ENCODE measurements around the gene CFAP161. TPM values are rescaled to one million over a fixed set of nuclear protein-coding genes. Genes with fewer than 3 reads are reported as not detected.

Gene CFAP161
- total and polyA plus RNA-seq, 2 of the 13 experiments (the other 11 are each of a cell fraction or from before 2014, with no cell fraction given): not detected

DNA sequence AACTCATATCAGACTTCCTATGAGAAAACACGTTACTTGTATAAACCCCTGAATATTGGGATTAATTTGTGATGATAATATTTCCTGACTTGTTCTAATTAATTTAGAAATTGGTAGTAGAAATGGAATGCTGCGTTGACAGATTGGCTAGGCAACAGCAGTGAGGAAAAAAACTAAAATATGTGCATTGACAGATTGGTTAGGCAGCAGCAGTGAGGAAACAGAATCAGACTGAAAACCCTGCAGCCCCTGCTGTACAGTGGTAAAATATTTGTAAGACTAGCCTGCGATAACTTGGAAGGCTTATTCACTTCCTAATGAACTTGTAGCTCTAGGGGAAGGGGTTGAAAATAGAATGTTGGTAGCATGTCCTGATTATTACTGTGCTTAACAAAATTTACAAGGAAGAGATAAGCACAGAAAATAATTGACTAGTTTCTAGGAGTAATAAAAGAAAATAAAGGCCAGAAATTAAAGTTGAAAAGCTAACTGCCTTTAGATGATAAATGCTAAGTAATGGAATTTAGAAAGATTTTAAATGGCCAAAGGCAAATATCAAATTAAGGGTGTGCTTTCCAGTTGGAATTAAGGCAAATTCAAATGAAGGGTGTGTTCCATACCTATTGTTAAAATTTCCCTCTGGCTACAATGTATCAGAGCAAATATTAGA, 32.7 kb downstream of the CFAP161 start:
- ChIA-PET POLR2A (no interaction called here), CTCF (ENCODE audit: low intra/inter-chr PET ratio, low total read pairs) (no interaction called here)
- H3K4me3 ChIP-seq (replicated peaks in 1 of 3; ENCODE audit: insufficient read depth in 1 of 3, low read depth in 2 of 3, low read length in 3 of 3): no peak overlapping the region
- intact Hi-C loops (cut with micrococcal nuclease; ENCODE audit: unreplicated experiment): no loop called here
- in situ Hi-C loops (cut with HindIII; ENCODE audit: extremely low pct_ligation_motif_present, low pct_unique_long_range_greater_than_20kb): no loop called here
- H2AFZ ChIP-seq (ENCODE audit: low read length): no peak overlapping the region
- H3K79me2 ChIP-seq (ENCODE audit: insufficient read depth, low read length): no peaks in the 10 kb centered on the region
- no peaks in the 10 kb centered on the region for H3K4me1 ChIP-seq (ENCODE audit: insufficient read depth, low read length)
- BruUV-seq (replicated peaks): no TSS peak
- no peaks in the 10 kb centered on the region for H3K9me3 ChIP-seq (ENCODE audit: low read length)
- peaks cover 0 to 6% of the 10 kb centered on the region in 2 experiments; a peak in 2 of 5 replicates for H3K27me3 ChIP-seq (ENCODE audit: control insufficient read depth in 1 of 2, insufficient read depth in 2 of 2, low read length in 2 of 2)
- no peak for ATAC-seq
- no peaks in the 10 kb centered on the region for H4K20me1 ChIP-seq (ENCODE audit: insufficient read depth, low read length)
- H3K36me3 ChIP-seq (replicated peaks in 1 of 2; ENCODE audit: control insufficient read depth in 1 of 2, insufficient read depth in 2 of 2, low read length in 2 of 2): no peaks in the 10 kb centered on the region
- TF ChIP-seq, protein P1, sequence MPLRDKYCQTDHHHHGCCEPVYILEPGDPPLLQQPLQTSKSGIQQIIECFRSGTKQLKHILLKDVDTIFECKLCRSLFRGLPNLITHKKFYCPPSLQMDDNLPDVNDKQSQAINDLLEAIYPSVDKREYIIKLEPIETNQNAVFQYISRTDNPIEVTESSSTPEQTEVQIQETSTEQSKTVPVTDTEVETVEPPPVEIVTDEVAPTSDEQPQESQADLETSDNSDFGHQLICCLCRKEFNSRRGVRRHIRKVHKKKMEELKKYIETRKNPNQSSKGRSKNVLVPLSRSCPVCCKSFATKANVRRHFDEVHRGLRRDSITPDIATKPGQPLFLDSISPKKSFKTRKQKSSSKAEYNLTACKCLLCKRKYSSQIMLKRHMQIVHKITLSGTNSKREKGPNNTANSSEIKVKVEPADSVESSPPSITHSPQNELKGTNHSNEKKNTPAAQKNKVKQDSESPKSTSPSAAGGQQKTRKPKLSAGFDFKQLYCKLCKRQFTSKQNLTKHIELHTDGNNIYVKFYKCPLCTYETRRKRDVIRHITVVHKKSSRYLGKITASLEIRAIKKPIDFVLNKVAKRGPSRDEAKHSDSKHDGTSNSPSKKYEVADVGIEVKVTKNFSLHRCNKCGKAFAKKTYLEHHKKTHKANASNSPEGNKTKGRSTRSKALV (CRISPR knock-in tag; IDR thresholded peaks at IDR 0.05): no peak
- TF ChIP-seq, protein P2, sequence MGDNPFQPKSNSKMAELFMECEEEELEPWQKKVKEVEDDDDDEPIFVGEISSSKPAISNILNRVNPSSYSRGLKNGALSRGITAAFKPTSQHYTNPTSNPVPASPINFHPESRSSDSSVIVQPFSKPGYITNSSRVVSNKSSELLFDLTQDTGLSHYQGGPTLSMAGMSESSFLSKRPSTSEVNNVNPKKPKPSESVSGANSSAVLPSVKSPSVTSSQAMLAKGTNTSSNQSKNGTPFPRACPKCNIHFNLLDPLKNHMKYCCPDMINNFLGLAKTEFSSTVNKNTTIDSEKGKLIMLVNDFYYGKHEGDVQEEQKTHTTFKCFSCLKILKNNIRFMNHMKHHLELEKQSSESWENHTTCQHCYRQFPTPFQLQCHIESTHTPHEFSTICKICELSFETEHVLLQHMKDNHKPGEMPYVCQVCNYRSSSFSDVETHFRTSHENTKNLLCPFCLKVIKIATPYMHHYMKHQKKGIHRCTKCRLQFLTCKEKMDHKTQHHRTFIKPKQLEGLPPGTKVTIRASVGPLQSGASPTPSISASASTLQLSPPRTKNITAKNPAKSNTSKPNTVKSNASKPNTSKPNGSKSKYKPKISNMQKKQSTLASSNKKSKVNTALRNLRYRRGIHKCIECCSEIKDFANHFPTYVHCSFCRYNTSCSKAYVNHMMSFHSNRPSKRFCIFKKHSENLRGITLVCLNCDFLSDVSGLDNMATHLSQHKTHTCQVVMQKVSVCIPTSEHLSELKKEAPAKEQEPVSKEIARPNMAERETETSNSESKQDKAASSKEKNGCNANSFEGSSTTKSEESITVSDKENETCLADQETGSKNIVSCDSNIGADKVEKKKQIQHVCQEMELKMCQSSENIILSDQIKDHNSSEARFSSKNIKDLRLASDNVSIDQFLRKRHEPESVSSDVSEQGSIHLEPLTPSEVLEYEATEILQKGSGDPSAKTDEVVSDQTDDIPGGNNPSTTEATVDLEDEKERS (CRISPR knock-in tag; IDR thresholded peaks at IDR 0.05): no peak
- no peak for TF ChIP-seq ONECUT2 (CRISPR knock-in tag; IDR thresholded peaks at IDR 0.05)
- TF ChIP-seq, protein P3, sequence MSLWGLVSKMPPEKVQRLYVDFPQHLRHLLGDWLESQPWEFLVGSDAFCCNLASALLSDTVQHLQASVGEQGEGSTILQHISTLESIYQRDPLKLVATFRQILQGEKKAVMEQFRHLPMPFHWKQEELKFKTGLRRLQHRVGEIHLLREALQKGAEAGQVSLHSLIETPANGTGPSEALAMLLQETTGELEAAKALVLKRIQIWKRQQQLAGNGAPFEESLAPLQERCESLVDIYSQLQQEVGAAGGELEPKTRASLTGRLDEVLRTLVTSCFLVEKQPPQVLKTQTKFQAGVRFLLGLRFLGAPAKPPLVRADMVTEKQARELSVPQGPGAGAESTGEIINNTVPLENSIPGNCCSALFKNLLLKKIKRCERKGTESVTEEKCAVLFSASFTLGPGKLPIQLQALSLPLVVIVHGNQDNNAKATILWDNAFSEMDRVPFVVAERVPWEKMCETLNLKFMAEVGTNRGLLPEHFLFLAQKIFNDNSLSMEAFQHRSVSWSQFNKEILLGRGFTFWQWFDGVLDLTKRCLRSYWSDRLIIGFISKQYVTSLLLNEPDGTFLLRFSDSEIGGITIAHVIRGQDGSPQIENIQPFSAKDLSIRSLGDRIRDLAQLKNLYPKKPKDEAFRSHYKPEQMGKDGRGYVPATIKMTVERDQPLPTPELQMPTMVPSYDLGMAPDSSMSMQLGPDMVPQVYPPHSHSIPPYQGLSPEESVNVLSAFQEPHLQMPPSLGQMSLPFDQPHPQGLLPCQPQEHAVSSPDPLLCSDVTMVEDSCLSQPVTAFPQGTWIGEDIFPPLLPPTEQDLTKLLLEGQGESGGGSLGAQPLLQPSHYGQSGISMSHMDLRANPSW (CRISPR knock-in tag; IDR thresholded peaks at IDR 0.05; ENCODE audit: borderline replicate concordance): no peak
- TF ChIP-seq MBNL3 (CRISPR knock-in tag; conservative IDR thresholded peaks at IDR 0.05): no peak
- no peak for TF ChIP-seq XBP1 (CRISPR knock-in tag; IDR thresholded peaks at IDR 0.05)
- TF ChIP-seq, protein P4, sequence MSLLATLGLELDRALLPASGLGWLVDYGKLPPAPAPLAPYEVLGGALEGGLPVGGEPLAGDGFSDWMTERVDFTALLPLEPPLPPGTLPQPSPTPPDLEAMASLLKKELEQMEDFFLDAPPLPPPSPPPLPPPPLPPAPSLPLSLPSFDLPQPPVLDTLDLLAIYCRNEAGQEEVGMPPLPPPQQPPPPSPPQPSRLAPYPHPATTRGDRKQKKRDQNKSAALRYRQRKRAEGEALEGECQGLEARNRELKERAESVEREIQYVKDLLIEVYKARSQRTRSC (CRISPR knock-in tag; IDR thresholded peaks at IDR 0.05; ENCODE audit: low read depth): no peak
- no peak for TF ChIP-seq ZNF101 (CRISPR knock-in tag; IDR thresholded peaks at IDR 0.05; ENCODE audit: borderline replicate concordance, low read depth)
- no peak for TF ChIP-seq ZNF816 (CRISPR knock-in tag; IDR thresholded peaks at IDR 0.05; ENCODE audit: borderline replicate concordance)
- no peak for TF ChIP-seq ZZZ3 (CRISPR knock-in tag; IDR thresholded peaks at IDR 0.05; ENCODE audit: borderline replicate concordance)
- no peak for TF ChIP-seq EP300 (IDR thresholded peaks at IDR 0.05; ENCODE audit: low read depth in 2 of 2, low read length in 2 of 2)
- TF ChIP-seq EP300 (CRISPR knock-in tag; IDR thresholded peaks at IDR 0.05; ENCODE audit: borderline replicate concordance): no peak
- no peak for TF ChIP-seq PHB2 (IDR thresholded peaks at IDR 0.05; ENCODE audit: partially characterized antibody)
- TF ChIP-seq SALL1 (CRISPR knock-in tag; IDR thresholded peaks at IDR 0.05): no peak
- no peak overlapping the region for H3K4me2 ChIP-seq (ENCODE audit: low read depth, low read length)
- no peak for DNase-seq (ENCODE audit: low spot score)
- no peak for FAIRE-seq
- WGBS (ENCODE audit: low lambda C conversion rate): 15% methylated on average over 3 of the region's 3 CpGs
- no peak overlapping the region for H3K27ac ChIP-seq (ENCODE audit: extremely low read length, insufficient read depth, low read length)
- H3K9ac ChIP-seq (ENCODE audit: insufficient read depth, low read depth, low read length): no peak overlapping the region

All from HepG2 (cell line).